ENCODE results near the gene ICA1. TPM values are rescaled to one million over a fixed set of nuclear protein-coding genes. Genes with fewer than 3 reads are reported as not detected.

Gene ICA1
- total and polyA plus RNA-seq, 4 donors = 1.4 to 22.7 (median 8.1) TPM

GRCh38 chr7:8250547-8250946 is 11.4 kb downstream of the ICA1 start:
- Histone ChIP-seq H3K9ac (ENCODE audit: low read depth in 1 of 2, low read length in 2 of 2) (no peak overlapping the region), H3K4me3 (ENCODE audit: low read depth in 1 of 3, low read length in 3 of 3) (no peak overlapping the region), H3K9me3 (ENCODE audit: control insufficient read depth in 4 of 4, low read length in 3 of 4) (no peaks in the 10 kb centered on the region), H3K4me1 (ENCODE audit: control insufficient read depth in 4 of 4, insufficient read depth in 4 of 4, low read length in 3 of 4) (no peaks in the 10 kb centered on the region), H3K36me3 (ENCODE audit: control insufficient read depth in 4 of 4, insufficient read depth in 3 of 4, low read depth in 1 of 4, low read length in 3 of 4) (no peaks in the 10 kb centered on the region), H3K27ac (ENCODE audit: low read depth in 1 of 2, low read length in 2 of 2) (no peak overlapping the region), H3K27me3 (ENCODE audit: control insufficient read depth in 4 of 4, insufficient read depth in 4 of 4, low read length in 3 of 4) (no peaks in the 10 kb centered on the region)
- DNase-seq (ENCODE audit: low spot score) = no peak
- no peak for TF ChIP-seq HNF4A (conservative IDR thresholded peaks at IDR 0.05)
- no peak for TF ChIP-seq MAX (IDR thresholded peaks at IDR 0.05)
- TF ChIP-seq ATF3 (IDR thresholded peaks at IDR 0.05) = no peak
- no peak for TF ChIP-seq REST (IDR thresholded peaks at IDR 0.05)
- no peak for TF ChIP-seq HNF4G (IDR thresholded peaks at IDR 0.05)
- no peak for TF ChIP-seq CTCF (IDR thresholded peaks at IDR 0.05; ENCODE audit: low read depth, low read length, missing input control)
- TF ChIP-seq RXRA (IDR thresholded peaks at IDR 0.05) = no peak
- no peak for TF ChIP-seq FOXA1 (IDR thresholded peaks at IDR 0.05)
- no peak for TF ChIP-seq TAF1 (conservative IDR thresholded peaks at IDR 0.05)
- TF ChIP-seq FOXA2 (IDR thresholded peaks at IDR 0.05) = no peak
- no peak for TF ChIP-seq YY1 (IDR thresholded peaks at IDR 0.05)
- TF ChIP-seq EGR1 (IDR thresholded peaks at IDR 0.05; ENCODE audit: low read depth in 2 of 2) = no peak
- no peak for TF ChIP-seq SP1 (IDR thresholded peaks at IDR 0.05)
- WGBS = 91% methylated on average over 1 of the region's 1 CpG

GRCh38 chr7:8249121-8249520 is 12.8 kb downstream of the ICA1 start:
- DNase-seq (ENCODE audit: low spot score) = no peak
- no peak for TF ChIP-seq NR2F2 (IDR thresholded peaks at IDR 0.05)
- TF ChIP-seq JUND (IDR thresholded peaks at IDR 0.05) = no peak
- no peak for TF ChIP-seq CTCF (IDR thresholded peaks at IDR 0.05; ENCODE audit: low read depth, low read length, missing input control)
- TF ChIP-seq ZBTB33 (IDR thresholded peaks at IDR 0.05) = no peak
- TF ChIP-seq TAF1 (conservative IDR thresholded peaks at IDR 0.05) = no peak
- no peak for TF ChIP-seq MAX (IDR thresholded peaks at IDR 0.05)
- TF ChIP-seq GABPA (IDR thresholded peaks at IDR 0.05 in 1 of 2, conservative IDR thresholded peaks at IDR 0.05 in 1 of 2) = no peak
- no peak for TF ChIP-seq FOXA1 (IDR thresholded peaks at IDR 0.05)
- TF ChIP-seq ATF3 (IDR thresholded peaks at IDR 0.05) = no peak
- no peak for TF ChIP-seq REST (IDR thresholded peaks at IDR 0.05)
- TF ChIP-seq EGR1 (IDR thresholded peaks at IDR 0.05; ENCODE audit: low read depth in 2 of 2) = no peak
- TF ChIP-seq RAD21 (IDR thresholded peaks at IDR 0.05) = no peak
- H3K9me3 ChIP-seq (ENCODE audit: control insufficient read depth in 4 of 4, low read length in 3 of 4) = no peaks in the 10 kb centered on the region
- no peaks in the 10 kb centered on the region for H3K4me1 ChIP-seq (ENCODE audit: control insufficient read depth in 4 of 4, insufficient read depth in 4 of 4, low read length in 3 of 4)
- 79% methylated on average over 4 of the region's 4 CpGs for WGBS
- no peaks in the 10 kb centered on the region for H3K36me3 ChIP-seq (ENCODE audit: control insufficient read depth in 4 of 4, insufficient read depth in 3 of 4, low read depth in 1 of 4, low read length in 3 of 4)
- no peaks in the 10 kb centered on the region for H3K27me3 ChIP-seq (ENCODE audit: control insufficient read depth in 4 of 4, insufficient read depth in 4 of 4, low read length in 3 of 4)
- H3K27ac ChIP-seq (ENCODE audit: low read depth in 1 of 2, low read length in 2 of 2) = no peak overlapping the region
- no peak overlapping the region for H3K9ac ChIP-seq (ENCODE audit: low read depth in 1 of 2, low read length in 2 of 2)
- H3K4me3 ChIP-seq (ENCODE audit: low read depth in 1 of 3, low read length in 3 of 3) = no peak overlapping the region
